Posterior cingulate gyrus (tissue), 11 donors: Measurements from ENCODE around the gene EDEM3.
"Not testable (repeated sequence)": the region's sequence is repeated elsewhere in the genome, so short reads cannot be mapped to it uniquely, and the experiment has no call there.

Experiments
- DNase-seq, 10 donors: peaks; one replicate each; pipeline versions ENCODE4 v3.0.0 to v3.0.0-alpha.2; 2020 to 2021; ENCODE audit warnings: mixed read lengths in 3 of 10
- intact Hi-C: fragments of 100-400 bp; cut with DNase I; formaldehyde crosslinking; loops from one replicate; pipeline ENCODE4 v1.15.1; 2023

Gene EDEM3

GRCh38 chr1:184754476-184755225 is at the start of gene EDEM3:
Gene EDEM3, minus strand, starts transcription at chr1:184754858. Its CDS starts 212 bp downstream, at chr1:184754646.
- DNase-seq, result peak; percentile 98 to 100 (median 99)
- intact Hi-C loops, result loop anchor here (1.0 to 10.0 kb wide), 2 partner anchors 403 to 560 kb away; partner anchors contain the start of genes IVNS1ABP and SWT1

GRCh38 chr1:184804220-184804619 is 49.6 kb upstream of the EDEM3 start:
- intact Hi-C loops, result no loop called here
- DNase-seq, result no peak

GRCh38 chr1:184803180-184803492 is 48.5 kb upstream of the EDEM3 start:
- intact Hi-C loops, result no loop called here
- DNase-seq, result no peak

GRCh38 chr1:184802354-184803179 is 47.9 kb upstream of the EDEM3 start:
- no peak for DNase-seq
- intact Hi-C loops, result no loop called here

- intact Hi-C loops, result no loop called here
- no peak for DNase-seq
Measured at GRCh38 chr1:184801503-184801902, 46.8 kb upstream of the EDEM3 start.

GRCh38 chr1:184800876-184801275 is 46.2 kb upstream of the EDEM3 start:
- intact Hi-C loops, result no loop called here

GRCh38 chr1:184793967-184794366 is 39.3 kb upstream of the EDEM3 start:
- intact Hi-C loops, result no loop called here
- DNase-seq, result no peak

More at GRCh38 chr1:184800876-184801275, 46.2 kb upstream of the EDEM3 start:
- DNase-seq, result no peak

- intact Hi-C loops, result no loop called here
- DNase-seq, result peak in 9 of 10 donors; percentile 19 to 89 (median 56)
Measured at GRCh38 chr1:184792450-184792969, 37.9 kb upstream of the EDEM3 start.

GRCh38 chr1:184791550-184791900 is 36.9 kb upstream of the EDEM3 start:
- no peak for DNase-seq
- intact Hi-C loops, result no loop called here

GRCh38 chr1:184790642-184791549 is 36.2 kb upstream of the EDEM3 start:
- no peak for DNase-seq
- intact Hi-C loops, result no loop called here

- intact Hi-C loops, result no loop called here
- DNase-seq, result no peak
Measured at GRCh38 chr1:184789884-184790283, 35.2 kb upstream of the EDEM3 start.

- no peak for DNase-seq
- intact Hi-C loops, result no loop called here
Measured at GRCh38 chr1:184788970-184789369, 34.3 kb upstream of the EDEM3 start.

- intact Hi-C loops, result no loop called here
- no peak for DNase-seq
Measured at GRCh38 chr1:184785529-184785928, 30.9 kb upstream of the EDEM3 start.

GRCh38 chr1:184783723-184784122 is 29.1 kb upstream of the EDEM3 start:
- DNase-seq, intact Hi-C loops: not testable (repeated sequence)

- intact Hi-C loops, result no loop called here
Measured at GRCh38 chr1:184781941-184782340, 27.3 kb upstream of the EDEM3 start.

GRCh38 chr1:184775885-184776284 is 21.2 kb upstream of the EDEM3 start:
- intact Hi-C loops, result no loop called here
- DNase-seq, result no peak

More at GRCh38 chr1:184781941-184782340, 27.3 kb upstream of the EDEM3 start:
- no peak for DNase-seq

GRCh38 chr1:184775329-184775728 is 20.7 kb upstream of the EDEM3 start:
- intact Hi-C loops, result no loop called here

GRCh38 chr1:184773762-184774320 is 19.2 kb upstream of the EDEM3 start:
- no peak for DNase-seq
- intact Hi-C loops, result no loop called here

More at GRCh38 chr1:184775329-184775728, 20.7 kb upstream of the EDEM3 start:
- DNase-seq, result no peak

GRCh38 chr1:184771190-184771691 is 16.6 kb upstream of the EDEM3 start:
- DNase-seq, result no peak

More at GRCh38 chr1:184771190-184771691, 16.6 kb upstream of the EDEM3 start:
- intact Hi-C loops, result no loop called here
